ENCODE measurements around the gene KLHL11.

DNA sequence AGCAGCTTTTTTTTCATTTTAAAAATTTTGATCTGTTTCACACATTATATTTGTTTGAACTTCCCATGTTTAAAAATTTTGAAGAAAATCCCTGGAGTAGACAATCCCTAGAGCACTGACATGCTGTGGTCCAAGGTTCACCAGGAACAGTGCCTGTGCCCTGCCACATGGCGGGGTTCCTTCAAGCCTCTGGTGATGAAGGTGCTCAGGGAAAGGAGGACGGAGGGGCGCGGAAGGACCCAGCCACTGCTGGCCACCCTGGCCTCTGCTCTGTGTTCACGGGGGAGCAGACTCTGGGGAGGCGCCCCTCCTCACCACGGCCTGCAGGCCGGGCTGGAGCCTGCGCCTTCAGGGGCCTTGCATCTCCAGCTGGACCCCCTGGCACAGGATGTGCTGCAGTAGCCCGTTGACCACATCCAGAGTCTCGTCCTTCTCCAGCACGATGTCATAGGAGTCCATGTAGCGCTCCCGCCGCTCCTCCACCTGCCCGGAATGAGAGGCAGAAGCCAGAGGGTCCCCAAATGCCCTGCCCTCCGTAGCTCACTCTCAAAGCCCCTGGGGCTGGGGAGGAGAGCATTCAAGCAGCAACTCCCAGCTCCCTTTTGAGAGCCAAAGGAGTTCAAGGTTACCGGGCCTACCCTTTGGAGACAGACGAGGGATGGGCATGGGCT, 39.9 kb downstream of the KLHL11 start:
- TF ChIP-seq, protein P1, sequence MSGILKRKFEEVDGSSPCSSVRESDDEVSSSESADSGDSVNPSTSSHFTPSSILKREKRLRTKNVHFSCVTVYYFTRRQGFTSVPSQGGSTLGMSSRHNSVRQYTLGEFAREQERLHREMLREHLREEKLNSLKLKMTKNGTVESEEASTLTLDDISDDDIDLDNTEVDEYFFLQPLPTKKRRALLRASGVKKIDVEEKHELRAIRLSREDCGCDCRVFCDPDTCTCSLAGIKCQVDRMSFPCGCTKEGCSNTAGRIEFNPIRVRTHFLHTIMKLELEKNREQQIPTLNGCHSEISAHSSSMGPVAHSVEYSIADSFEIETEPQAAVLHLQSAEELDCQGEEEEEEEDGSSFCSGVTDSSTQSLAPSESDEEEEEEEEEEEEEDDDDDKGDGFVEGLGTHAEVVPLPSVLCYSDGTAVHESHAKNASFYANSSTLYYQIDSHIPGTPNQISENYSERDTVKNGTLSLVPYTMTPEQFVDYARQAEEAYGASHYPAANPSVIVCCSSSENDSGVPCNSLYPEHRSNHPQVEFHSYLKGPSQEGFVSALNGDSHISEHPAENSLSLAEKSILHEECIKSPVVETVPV (CRISPR knock-in tag; IDR thresholded peaks at IDR 0.05), result no peak
- TF ChIP-seq POU6F1 (CRISPR knock-in tag; IDR thresholded peaks at IDR 0.05; ENCODE audit: borderline replicate concordance, low read depth), result no peak
- TF ChIP-seq, protein P2, sequence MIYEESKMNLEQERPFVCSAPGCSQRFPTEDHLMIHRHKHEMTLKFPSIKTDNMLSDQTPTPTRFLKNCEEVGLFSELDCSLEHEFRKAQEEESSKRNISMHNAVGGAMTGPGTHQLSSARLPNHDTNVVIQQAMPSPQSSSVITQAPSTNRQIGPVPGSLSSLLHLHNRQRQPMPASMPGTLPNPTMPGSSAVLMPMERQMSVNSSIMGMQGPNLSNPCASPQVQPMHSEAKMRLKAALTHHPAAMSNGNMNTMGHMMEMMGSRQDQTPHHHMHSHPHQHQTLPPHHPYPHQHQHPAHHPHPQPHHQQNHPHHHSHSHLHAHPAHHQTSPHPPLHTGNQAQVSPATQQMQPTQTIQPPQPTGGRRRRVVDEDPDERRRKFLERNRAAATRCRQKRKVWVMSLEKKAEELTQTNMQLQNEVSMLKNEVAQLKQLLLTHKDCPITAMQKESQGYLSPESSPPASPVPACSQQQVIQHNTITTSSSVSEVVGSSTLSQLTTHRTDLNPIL (CRISPR knock-in tag; IDR thresholded peaks at IDR 0.05; ENCODE audit: low read depth), result no peak
- no peak for TF ChIP-seq ZNF70 (CRISPR knock-in tag; IDR thresholded peaks at IDR 0.05)
- TF ChIP-seq ZFP3 (CRISPR knock-in tag; IDR thresholded peaks at IDR 0.05), result no peak
- no peak for TF ChIP-seq RARB (CRISPR knock-in tag; IDR thresholded peaks at IDR 0.05)
- TF ChIP-seq, protein P3, sequence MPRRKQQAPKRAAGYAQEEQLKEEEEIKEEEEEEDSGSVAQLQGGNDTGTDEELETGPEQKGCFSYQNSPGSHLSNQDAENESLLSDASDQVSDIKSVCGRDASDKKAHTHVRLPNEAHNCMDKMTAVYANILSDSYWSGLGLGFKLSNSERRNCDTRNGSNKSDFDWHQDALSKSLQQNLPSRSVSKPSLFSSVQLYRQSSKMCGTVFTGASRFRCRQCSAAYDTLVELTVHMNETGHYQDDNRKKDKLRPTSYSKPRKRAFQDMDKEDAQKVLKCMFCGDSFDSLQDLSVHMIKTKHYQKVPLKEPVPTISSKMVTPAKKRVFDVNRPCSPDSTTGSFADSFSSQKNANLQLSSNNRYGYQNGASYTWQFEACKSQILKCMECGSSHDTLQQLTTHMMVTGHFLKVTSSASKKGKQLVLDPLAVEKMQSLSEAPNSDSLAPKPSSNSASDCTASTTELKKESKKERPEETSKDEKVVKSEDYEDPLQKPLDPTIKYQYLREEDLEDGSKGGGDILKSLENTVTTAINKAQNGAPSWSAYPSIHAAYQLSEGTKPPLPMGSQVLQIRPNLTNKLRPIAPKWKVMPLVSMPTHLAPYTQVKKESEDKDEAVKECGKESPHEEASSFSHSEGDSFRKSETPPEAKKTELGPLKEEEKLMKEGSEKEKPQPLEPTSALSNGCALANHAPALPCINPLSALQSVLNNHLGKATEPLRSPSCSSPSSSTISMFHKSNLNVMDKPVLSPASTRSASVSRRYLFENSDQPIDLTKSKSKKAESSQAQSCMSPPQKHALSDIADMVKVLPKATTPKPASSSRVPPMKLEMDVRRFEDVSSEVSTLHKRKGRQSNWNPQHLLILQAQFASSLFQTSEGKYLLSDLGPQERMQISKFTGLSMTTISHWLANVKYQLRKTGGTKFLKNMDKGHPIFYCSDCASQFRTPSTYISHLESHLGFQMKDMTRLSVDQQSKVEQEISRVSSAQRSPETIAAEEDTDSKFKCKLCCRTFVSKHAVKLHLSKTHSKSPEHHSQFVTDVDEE (CRISPR knock-in tag; IDR thresholded peaks at IDR 0.05), result no peak
- no peak for TF ChIP-seq ARNTL (CRISPR knock-in tag; IDR thresholded peaks at IDR 0.05; ENCODE audit: borderline replicate concordance, low read depth)
- TF ChIP-seq ZFP30 (CRISPR knock-in tag; IDR thresholded peaks at IDR 0.05), result no peak
- TF ChIP-seq TCF4 (CRISPR knock-in tag; IDR thresholded peaks at IDR 0.05; ENCODE audit: borderline replicate concordance), result no peak
- no peak for TF ChIP-seq ZC3H10 (CRISPR knock-in tag; IDR thresholded peaks at IDR 0.05)
- no peak for TF ChIP-seq PPARA (CRISPR knock-in tag; IDR thresholded peaks at IDR 0.05; ENCODE audit: borderline replicate concordance)
